Hematopoietic multipotent progenitor cell treated with erythropoietin and hydrocortisone succinate and interleukin-3 and kit ligand, for 6 days (in vitro differentiated cells): Measurements from ENCODE around the gene SMIM23.
"Not testable (repeated sequence)": the region's sequence is repeated elsewhere in the genome, so short reads cannot be mapped to it uniquely, and the experiment has no call there.

Experiments used
- DNase-seq: peaks from one replicate; pipeline ENCODE4 v3.0.0-alpha.2; 2015

The SMIM23 gene

GRCh38 chr5:171774418-171774817 is 11.2 kb upstream of the SMIM23 start:
- no peak for DNase-seq

GRCh38 chr5:171776213-171776612 is 9.4 kb upstream of the SMIM23 start:
- DNase-seq: no peak

DNA sequence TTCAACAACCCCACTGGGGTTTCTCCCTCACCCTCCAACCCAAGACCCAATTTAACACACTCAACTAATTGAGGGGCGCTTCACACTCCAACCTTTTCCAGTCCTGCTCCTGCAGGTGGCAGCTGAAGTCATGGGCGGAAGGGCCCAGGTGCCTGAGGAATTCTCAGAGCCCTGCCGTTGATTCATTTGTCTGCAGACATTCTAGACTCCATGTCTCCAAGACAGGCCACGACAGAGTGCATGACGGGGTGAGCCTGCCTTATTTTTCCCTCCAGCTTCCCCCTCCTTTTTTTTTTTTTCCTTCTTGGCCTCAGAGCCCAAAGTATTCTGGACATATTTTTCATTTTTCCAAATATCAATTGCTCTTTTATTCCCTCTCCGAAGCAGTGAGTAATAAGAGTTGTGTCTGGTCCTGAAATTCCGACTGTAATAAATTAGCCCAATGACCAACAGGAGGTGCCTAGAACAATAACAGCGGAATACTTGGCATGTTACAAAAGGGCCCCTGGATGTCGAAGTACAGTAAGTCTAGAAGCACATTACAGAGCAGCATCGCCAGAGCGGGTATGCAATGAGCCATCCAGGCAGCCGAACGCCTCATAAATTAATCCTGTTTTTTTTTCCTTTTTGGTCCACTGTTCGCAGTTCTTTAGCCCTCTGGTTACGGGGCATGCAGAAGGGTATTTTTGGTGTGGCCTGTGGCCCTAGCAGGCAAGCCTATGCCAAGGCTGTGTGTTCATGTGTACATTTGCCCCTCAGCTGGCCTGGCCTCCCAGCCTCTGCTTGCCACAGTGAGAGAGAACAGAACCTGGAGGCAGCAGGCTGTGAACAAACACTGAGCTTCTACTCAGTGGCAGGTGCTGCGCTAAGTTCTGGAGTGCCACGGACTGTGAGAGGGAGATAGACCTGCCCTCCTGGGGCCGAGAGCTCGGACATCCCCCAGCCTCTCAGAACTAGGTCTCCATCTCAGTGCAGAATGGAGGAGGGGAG is 8.6 kb upstream of the SMIM23 start:
- DNase-seq: no peak

DNA sequence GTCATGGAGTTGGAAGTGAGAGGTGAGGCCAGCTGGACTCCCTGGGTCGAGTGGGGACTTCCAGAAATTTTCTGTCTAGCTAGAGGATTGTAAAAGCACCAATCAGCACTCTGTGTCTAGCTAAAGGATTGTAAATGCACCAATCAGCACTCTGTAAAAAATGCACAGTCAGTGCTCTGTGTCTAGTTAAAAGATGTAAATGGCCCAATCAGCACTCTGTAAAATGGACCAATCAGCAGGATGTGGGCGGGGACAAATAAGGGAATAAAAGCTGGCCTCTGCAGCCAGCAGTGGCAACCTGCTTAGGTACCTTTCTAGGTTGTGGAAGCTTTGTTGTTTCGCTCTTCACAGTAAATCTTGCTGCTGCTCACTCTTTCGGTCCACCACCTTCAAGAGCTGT is 3.9 kb upstream of the SMIM23 start:
- not testable (repeated sequence) for DNase-seq

GRCh38 chr5:171782332-171782966 is 3.2 kb upstream of the SMIM23 start:
- no peak for DNase-seq

DNA sequence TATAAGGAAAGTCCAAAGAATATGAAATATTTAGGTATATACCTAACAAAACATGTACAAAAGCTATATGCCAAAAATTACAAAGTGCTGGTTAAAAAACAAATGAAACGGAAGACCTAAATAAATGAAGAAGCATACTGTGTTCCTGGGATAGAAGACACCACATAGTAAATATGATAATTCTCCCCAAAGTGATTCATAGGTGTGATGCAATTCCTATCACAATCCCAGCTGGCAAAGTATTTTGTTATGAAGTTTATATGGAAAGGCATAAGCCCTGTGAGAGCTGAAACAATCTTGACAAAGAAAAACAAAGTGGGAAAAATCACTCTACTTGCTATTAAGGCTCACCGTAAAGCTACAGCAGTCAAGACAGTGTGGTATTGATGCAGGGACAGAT is 2.6 kb upstream of the SMIM23 start:
- no peak for DNase-seq

DNA sequence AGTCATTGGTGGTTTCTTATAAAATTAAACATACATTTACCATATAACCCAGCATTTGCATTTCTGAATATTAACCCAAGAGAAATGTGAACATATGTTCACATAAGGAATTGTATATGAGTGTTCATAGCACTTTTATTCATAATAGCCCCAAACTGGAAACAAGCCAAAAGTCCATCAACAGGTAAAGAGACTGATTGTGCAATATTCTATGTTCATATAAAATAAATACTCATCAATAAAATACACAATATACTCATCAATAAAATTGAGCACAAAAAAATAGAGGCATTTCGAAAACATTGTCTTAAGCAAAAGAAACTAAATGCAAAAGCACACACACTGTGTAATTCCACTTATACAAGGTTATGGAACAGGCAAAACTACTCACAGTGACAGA is 3.7 kb downstream of the SMIM23 start:
- no peak for DNase-seq

- no peak for DNase-seq
These were observed 4.8 kb downstream of the SMIM23 start for GRCh38 chr5:171790408-171790807.

DNA sequence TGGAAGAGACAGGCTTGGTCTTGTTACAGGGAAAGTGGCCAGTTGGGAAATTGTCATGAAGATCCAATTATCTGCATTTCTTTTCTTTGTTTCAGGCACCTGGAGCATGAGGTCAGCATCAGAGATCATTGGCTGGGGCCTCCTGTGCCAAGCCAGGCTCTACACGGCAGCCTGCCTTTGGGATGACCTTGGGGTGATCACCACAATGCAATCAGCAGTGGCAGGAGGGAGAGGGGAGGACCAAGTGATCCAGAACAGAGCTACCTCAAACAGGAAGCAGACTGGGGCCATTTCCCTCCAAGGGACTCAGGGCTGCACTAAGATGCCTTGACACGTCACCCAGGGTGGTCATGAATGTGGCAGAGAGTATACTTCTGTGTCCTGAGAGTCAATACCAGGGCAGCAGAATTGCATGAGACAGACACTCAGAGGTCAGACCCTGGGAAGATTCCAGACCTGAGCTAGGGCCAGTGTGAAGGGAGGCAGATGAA is 8.9 kb downstream of the SMIM23 start:
- no peak for DNase-seq

DNA sequence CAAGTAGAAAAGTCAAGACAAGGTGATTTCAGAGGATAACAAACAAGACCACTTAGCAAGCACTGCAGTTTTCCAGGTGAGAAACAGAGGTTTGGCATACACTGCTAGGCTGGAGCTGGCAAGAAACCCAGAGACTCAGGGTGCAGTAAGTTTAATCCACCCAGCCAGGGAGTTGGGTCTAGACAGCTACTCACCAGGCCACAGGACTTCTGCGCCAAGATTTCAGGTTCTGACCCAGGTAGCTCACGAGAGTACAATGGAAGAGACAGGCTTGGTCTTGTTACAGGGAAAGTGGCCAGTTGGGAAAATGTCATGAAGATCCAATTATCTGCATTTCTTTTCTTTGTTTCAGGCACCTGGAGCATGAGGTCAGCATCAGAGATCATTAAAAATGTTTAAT is 9.8 kb downstream of the SMIM23 start:
- DNase-seq: no peak

DNA sequence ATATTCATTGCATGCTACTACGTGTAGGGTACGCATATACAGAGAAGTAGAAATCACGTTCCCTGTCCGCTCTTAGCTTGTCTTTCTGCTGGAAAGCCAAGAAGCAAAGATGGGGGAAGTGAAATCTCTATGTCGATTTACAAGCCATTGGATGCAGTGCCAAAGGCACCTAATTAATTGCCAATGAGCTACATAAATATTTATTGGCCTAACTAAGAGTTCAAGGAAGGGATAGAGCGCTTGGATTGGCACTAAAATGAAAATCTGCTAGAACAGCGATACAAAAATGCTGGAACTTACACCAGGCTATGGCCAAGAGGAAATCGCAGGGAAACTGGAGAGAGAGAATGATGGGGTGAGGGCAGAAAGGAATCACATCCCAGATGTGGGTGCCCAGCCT is 10.8 kb downstream of the SMIM23 start:
- no peak for DNase-seq

DNA sequence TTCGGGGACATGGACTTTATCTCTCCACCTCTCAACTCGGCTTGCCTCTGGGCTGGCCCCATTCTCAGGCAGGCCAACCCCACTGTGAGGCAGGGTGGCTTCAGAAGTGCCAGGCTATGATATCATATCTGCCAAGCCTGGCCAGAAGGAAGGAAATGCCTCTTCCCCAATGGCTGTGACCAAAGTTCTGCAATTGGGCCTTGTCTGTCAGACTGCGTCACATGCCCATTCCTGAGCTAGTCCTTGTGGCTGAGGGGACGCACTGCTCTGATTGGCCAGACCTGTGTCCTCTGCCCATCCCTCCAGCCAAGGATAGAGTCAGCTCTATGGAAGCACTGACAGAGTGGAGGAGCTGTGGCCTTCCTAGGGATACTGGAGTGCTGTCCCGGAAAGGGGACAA is 11.9 kb downstream of the SMIM23 start:
- DNase-seq: peak; percentile 73

DNA sequence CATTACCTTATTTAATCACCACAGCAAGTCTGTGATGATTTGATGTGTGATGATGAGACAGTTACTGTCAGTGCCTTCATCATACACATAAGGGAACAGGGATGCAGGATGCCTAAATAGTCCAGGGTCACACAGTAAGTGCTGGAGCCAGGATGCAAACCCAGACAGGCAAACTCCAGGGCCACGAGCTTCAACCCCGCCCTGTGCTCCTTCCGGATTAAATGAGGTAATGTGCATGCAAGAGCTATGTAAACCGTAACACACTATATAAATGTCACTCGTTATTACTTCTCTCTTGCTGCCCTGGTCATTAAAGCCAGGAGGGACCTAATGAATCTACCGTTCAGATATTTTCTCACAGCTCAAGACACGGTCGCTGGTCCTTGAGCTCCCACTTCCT is 12.8 kb downstream of the SMIM23 start:
- DNase-seq: no peak

GRCh38 chr5:171801839-171802238 is 16.2 kb downstream of the SMIM23 start:
- DNase-seq: no peak

- DNase-seq: no peak
These were observed 20.1 kb downstream of the SMIM23 start for GRCh38 chr5:171805746-171806145.

DNA sequence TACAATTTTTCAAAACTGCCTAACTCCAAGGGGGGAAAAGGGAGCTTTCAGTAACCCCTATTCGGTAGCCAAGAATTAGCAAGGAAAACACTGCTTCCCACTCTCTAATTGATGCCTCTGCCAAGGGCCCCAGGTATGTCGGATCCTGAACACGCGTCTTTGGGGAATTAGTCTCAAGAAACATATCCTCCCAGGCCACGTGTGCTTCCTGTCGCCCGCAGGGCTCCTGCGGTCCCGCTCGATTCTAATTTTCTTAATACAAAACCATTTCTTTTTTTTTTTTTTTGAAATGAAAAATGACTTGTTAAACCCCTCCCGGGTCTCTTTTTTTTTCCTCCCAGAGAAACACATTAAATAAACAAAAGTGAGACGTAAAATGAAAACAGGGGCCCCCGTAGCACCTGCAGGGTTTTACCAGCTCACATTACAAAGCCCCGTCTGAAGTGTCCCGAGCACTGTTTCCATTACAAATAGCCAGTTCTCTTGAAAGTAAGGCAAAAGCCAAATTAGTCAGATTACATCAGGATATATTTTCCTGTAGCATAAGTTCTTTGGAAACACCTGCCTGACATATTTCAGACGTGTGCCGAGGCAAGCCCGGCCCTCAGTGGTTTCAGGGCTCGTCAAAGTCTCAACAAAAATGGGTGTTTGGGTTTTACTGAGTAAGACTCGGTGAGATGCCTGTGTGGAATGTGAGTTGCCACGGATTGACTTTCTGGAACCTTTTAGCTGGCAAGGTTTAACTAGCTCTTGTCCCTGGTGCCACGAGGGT is 21.5 kb downstream of the SMIM23 start:
- no peak for DNase-seq

DNA sequence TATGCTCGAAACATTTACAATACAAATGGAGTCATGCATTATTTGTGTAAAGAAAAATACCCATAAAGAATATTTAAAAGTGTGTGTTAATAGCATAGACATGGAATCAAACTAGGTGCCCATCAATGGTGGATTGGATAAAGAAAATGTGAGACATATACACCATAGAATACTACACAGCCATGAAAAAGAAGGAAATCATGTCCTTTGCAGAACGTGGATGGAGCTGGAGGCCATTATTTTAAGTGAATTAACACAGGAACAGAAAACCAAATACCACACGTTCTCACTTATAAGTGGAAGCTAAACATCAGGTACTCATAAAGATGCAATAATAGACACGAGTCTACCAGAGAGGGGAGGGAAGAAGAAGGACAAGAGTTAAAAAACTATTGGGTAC is 22.8 kb downstream of the SMIM23 start:
- no peak for DNase-seq

DNA sequence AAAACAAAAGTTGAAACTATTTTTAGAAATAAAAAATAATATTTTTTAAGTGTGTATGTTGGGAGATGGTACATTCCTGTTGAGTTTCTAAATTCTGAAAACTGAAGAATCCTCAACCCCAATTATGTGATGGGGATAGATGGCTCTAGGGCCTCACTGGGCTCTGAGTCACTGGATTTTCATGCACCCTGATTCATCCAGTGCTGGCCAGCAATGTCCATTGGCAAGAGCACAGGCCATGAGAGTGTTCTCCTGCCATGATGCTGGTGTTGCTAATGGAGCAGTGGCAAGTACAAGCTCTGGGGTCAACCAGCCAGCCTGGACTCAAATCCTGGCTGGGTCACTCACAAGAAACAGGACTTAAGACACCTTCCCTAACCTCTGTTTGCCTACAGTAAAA is 23.3 kb downstream of the SMIM23 start:
- DNase-seq: no peak

- no peak for DNase-seq
These were observed 24.6 kb downstream of the SMIM23 start for GRCh38 chr5:171810227-171810626.

GRCh38 chr5:171813270-171813669 is 27.7 kb downstream of the SMIM23 start:
- no peak for DNase-seq

DNA sequence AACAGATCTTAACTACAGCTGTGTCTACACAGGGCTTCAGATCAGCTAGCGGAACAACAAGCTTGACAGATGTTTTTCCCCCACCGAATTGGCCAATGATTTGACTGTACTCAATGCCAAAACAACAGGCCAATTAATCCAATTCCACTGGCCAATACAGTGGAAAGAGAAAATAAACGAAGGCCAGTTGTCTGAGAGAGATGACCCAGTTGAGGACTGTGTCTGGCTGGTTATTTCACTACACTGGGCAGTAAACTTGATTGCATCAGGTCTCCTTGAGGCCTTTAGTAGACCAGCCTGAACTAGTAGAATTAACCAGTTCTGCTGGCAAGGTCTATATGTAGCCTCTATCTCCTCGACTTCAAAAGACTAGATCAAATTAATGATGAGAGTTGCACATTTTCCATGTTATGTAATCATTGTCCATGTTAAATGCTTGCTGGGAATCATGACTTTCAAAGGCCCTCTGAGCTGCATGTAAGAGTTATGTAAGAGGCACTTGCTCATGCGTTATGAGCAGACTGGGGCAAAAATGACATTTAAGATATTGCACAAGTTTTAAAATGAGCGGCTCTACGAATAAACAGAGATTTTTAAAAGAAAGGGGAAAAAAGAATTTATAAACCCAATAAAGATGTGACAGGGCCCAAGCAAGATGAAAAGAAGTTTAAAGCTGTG is 28.3 kb downstream of the SMIM23 start:
- DNase-seq: no peak

- DNase-seq: no peak
These were observed 31.0 kb downstream of the SMIM23 start for GRCh38 chr5:171816666-171817065.

- DNase-seq: no peak
These were observed 34.9 kb downstream of the SMIM23 start for GRCh38 chr5:171820561-171820960.
